GM19397 (cell line): Measurements from ENCODE around the gene UMODL1.

Experiments used
- ATAC-seq: cut with Tn5 transposase; IDR thresholded peaks from one replicate; pipeline ENCODE4 v1.9.1; 2021; ENCODE audit warnings: mild to moderate bottlenecking, moderate library complexity; ENCODE audit not compliant: unreplicated experiment

UMODL1 gene

DNA sequence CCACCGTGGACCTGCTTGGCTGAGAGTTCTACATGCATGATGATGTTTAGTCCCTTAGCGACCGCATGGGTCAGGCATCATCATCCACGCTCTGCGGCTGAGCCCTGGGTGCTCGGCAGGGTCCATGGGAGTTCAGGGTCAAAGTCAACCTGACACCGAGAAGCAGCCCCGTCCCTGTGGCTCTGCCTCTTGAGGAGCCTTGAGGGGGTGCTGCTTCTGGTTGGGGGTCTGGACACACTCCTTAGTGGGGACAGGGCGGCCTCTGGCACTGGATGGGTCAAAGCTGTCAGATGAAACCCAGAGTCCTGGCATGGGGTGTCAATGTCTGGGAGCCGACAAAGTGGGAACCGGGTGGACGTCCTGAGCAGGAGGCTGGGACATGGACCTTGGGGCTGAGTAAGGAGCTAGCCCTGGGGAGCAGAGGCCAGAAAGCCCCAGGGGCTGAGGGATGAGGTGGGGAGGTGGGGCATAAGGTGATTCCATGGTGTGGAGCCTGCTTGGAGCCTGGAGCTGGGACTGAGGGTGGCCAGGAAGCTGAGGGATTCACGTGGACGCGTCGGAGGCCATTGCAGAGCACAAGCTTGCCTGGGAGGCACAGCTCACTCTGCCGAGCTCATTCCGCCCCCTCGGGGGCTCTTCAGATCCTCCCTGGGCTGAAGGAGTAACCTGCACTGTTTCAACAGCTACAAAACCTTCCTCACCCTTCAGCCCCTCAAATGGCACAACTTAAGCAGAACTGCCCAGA lies 53.9 kb downstream of the UMODL1 start:
- no peak for ATAC-seq

GRCh38 chr21:42125571-42126544 lies 54.7 kb downstream of the UMODL1 start:
- ATAC-seq: no peak

GRCh38 chr21:42127164-42128150 lies 56.3 kb downstream of the UMODL1 start:
- no peak for ATAC-seq

GRCh38 chr21:42129300-42130266 lies 58.5 kb downstream of the UMODL1 start:
- no peak for ATAC-seq

DNA sequence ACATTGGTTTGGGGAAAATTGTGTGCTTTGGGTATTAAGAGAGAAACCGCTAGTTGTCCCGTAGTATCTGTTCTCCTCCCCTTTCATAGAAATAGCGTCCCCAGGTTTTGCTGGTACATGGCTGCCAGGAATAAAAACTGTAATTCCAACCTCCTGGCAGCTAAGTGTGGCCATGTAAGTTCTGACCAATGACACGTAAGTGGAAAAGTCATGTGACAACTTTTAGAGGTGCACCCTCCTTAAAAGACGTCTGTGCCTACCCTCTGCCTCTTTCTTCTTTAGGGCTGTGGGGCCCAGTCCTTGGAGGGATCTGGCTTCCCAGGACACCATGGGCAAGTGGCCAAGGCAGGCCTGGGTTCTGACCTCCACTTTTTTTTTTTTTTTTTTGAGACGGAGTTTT lies 59.3 kb downstream of the UMODL1 start:
- no peak for ATAC-seq

- ATAC-seq: no peak
Measured at GRCh38 chr21:42132183-42132582, 61.1 kb downstream of the UMODL1 start.

GRCh38 chr21:42133131-42133530 lies 62.0 kb downstream of the UMODL1 start:
- ATAC-seq: no peak

DNA sequence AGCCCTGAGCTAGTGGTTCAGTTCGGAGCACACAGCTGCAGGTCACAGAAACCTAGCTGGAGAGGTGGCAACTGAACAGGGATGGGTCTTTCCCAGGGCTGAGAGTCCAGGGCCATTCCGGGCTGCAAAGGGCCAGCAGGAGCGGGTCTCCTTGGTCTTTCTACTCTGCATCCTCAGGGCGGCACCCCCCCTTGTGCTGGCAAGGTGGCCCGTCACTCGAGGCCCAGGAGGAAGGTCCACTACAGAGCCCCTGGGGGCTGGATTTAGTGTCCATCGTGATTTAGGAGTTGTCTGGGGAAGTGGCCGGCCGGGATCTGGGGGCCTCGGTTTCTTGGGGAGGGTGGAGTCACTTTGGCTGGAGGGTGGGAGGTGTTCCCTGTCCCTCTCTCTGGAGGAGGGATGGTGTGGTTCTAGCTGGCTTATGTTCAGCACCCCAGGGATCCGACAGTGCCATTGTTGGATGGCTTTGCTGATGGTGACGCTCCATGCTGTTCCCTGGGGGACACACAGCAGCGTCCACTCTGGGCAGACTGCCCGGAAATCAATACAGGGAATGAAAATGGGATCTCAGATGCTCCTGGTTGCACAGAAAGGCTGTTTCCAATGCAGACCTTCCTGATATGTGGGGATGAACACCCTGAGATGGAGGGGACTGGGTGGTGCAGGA lies 64.4 kb downstream of the UMODL1 start:
- ATAC-seq: no peak

GRCh38 chr21:42137191-42137904 lies 66.2 kb downstream of the UMODL1 start:
- ATAC-seq: no peak

DNA sequence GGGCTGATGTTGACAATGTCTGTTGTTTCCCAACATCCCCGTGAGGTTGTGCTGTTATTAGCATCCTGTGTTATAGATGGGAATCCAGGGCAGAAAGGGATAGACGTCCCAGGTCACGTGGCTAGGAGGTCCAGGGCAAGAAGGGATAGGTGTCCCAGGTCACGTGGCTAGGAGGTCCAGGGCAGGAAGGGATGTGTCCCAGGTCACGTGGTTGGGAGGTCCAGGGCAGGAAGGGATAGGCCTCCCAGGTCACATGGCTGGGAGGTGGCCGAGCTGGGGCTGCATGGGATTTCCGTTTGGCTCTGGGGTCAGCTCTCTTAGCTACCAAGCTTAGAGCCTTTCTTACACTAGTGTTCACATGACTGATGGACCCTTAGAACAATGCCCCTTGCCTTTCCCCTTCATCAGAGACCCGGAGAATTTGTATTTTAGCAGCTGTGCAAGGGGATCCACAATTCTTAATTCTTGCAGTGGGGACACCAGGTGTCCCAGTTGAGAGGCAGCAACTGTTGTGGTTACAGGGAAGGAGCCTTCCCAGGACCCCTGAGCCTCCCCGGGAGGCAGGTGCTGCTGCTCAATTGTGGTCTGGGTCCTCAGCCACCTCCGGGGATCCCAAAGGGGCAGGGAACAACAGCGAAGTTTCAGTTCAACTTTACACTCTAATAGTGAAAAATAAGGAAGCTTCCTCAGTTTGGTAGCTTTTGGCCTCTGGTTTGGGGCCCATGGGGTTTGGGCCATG lies 69.2 kb downstream of the UMODL1 start:
- ATAC-seq: no peak

- no peak for ATAC-seq
Measured at GRCh38 chr21:42141643-42142042, 70.5 kb downstream of the UMODL1 start.

DNA sequence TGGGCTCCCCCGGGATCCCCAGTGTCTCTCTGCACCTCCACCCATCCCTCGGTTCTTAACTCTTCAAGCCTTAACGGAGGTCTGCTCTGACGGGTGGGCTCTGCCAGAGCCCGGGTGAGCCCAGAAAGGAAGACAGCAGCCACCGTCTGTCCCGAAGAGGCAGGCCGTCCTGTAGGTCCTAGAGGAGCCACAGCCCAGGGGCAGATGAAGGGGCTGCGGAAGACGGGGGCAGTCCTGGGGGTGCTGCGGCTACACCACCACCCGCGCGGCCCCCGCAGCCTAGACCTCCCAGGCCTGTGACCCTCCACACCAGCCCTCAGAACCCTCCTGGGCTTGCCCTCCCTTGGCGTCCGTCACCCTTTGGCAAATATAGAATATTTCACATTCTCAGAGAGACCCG lies 71.0 kb downstream of the UMODL1 start:
- ATAC-seq: no peak

- ATAC-seq: no peak
Measured at GRCh38 chr21:42142627-42143026, 71.5 kb downstream of the UMODL1 start.

DNA sequence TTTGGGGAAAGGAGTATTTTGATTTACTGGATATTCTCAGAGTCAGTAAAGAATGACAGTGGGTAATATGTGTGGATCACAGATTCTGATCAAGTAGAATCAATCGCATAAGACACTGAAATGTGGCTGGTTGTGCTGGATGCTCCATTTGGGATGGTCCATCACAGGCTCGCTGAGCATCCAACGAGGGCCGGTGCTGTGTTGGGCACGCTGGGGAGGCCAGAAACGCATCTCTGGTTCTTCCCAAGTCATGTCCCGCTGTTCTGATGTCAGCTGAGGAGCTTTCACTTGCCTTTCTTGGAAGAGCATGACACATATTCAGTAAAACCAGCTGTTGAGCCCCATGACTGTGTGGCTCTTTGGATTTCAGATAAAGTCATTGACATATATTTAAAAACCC lies 72.0 kb downstream of the UMODL1 start:
- ATAC-seq: no peak

DNA sequence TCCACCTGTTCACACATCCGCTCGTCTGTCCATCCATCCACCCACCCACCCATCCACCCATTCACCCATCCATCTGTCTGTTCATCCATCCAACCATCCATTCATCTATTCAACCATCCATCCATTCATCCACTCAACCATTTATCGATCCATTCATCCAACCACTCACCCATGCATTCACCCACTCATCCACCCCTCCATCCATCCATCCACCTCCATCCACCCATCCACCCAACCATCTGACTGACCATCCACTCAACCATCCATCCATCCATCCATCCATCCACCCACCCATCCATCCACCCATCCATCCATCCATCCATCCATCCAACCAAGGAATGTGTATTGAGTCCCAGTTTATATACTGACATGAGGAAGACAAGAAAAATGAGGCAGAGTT lies 73.1 kb downstream of the UMODL1 start:
- ATAC-seq: no peak

- ATAC-seq: no peak
Measured at GRCh38 chr21:42144679-42145568, 73.8 kb downstream of the UMODL1 start.
